ENCODE results near the gene PDZRN4. TPM values are rescaled to one million over a fixed set of nuclear protein-coding genes. Genes with fewer than 3 reads are reported as not detected.
"Not testable (repeated sequence)": the region's sequence is repeated elsewhere in the genome, so short reads cannot be mapped to it uniquely, and the experiment has no call there.

Gene PDZRN4
- total RNA-seq, 8 experiments from 2014 or later = 0.13 to 32.8 (median 5.4) TPM

- whole genome bisulfite sequencing, 10 experiments = 50 to 100% (median 87%) methylated on average over 1 of the region's 1 CpG; no CpG with 5 or more reads in 2 of the 10 experiments
- in situ Hi-C loops (cut with MboI; ENCODE audit: low pct_unique_long_range_greater_than_20kb in 2 of 9, low sequenced_read_pairs in 9 of 9, unreplicated experiment in 9 of 9) = no loop called here
- Histone ChIP-seq H3K4me3 (no peak overlapping the region), H3K4me1 (replicated peaks in 1 of 2) (no peaks in the 10 kb centered on the region), H3K27ac (no peak overlapping the region)
- ATAC-seq (replicated peaks in 6 of 8) = no peak
Observed at GRCh38 chr12:41537522-41537921, 349.4 kb downstream of the PDZRN4 start.

DNA sequence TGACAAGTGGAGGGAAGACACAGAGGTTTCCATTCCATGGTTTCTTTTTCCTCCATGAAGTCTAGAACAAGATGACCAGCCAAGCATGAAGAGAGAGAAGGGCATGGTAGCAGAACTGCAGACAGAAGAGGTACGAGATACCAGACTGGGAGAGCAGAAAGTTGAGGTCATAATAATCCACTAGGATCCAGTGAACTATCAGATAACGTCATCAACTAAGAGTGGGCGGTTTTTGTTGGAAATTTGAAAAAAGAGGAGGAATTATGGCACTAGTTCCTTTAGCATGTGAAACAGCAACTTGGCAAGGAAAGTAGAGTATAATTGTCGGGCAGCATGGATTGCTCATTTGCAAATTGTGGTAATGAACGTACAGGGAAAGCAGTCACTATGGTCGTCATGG lies 357.6 kb downstream of the PDZRN4 start:
- H3K4me3 ChIP-seq = no peak overlapping the region
- in situ Hi-C loops (cut with MboI; ENCODE audit: low pct_unique_long_range_greater_than_20kb in 2 of 9, low sequenced_read_pairs in 9 of 9, unreplicated experiment in 9 of 9) = no loop called here
- H3K4me1 ChIP-seq (replicated peaks in 1 of 2) = no peaks in the 10 kb centered on the region
- no peak for ATAC-seq (replicated peaks in 6 of 8)
- no peak overlapping the region for H3K27ac ChIP-seq
- WGBS, 10 experiments = 15 to 100% (median 84%) methylated on average over 1 to 6 of the region's 6 CpGs

DNA sequence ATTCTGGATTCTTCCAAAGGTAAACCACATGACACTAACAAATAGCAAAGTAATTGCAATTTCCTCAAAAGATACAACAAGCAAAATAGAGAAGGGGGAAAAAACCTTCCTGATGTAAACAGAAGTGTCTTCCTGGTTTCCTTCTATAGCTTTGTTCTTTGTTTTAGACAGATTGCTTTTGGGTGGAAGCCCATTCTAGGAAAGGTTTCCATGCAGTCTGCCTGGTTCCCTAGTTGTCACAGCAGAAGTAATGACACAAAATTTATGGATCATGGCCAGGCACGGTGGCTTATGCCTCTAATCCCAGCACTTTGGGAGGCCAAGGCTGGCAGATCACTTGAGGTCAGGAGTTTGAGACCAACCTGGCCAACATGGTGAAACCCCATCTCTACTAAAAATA lies 359.0 kb downstream of the PDZRN4 start:
- ATAC-seq (replicated peaks in 6 of 8); H3K4me3 ChIP-seq; in situ Hi-C loops (cut with MboI; ENCODE audit: low pct_unique_long_range_greater_than_20kb in 2 of 9, low sequenced_read_pairs in 9 of 9, unreplicated experiment in 9 of 9); H3K27ac ChIP-seq; H3K4me1 ChIP-seq (replicated peaks in 1 of 2): not testable (repeated sequence)
- WGBS, 10 experiments = 33 to 83% (median 83%) methylated on average over 1 of the region's 1 CpG; no CpG with 5 or more reads in 7 of the 10 experiments

- H3K27ac ChIP-seq = no peak overlapping the region
- no peak overlapping the region for H3K4me3 ChIP-seq
- no peak for ATAC-seq (replicated peaks in 6 of 8)
- peaks cover 0 to 6% of the 10 kb centered on the region in 2 donors for H3K4me1 ChIP-seq (replicated peaks in 1 of 2)
- in situ Hi-C loops (cut with MboI; ENCODE audit: low pct_unique_long_range_greater_than_20kb in 2 of 9, low sequenced_read_pairs in 9 of 9, unreplicated experiment in 9 of 9) = no loop called here
- WGBS, 10 experiments = 72 to 100% (median 90%) methylated on average over 1 to 4 of the region's 4 CpGs; no CpG with 5 or more reads in 2 of the 10 experiments
Observed at GRCh38 chr12:41548926-41549325, 360.8 kb downstream of the PDZRN4 start.

DNA sequence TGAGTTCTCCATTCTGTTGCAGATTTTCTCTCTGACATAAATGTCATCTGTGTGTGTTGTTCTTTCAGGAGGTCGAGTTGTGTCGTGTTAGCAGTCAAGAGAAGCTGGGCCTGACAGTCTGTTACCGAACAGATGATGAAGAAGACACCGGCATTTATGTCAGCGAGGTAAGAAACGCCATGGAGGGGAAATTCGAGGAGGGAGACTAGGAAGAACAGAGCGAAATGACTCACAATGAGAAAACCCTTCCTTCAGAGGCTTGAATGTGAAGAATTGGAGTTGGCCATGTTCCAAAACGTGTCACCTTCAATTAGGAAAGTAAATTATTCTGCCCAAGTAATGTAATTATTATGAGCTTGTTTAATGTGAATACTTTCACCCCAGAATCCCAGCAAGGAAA lies 364.5 kb downstream of the PDZRN4 start:
- 8 to 77% (median 59%) methylated on average over 1 to 9 of the region's 9 CpGs for WGBS, 10 experiments
- in situ Hi-C loops (cut with MboI; ENCODE audit: low pct_unique_long_range_greater_than_20kb in 2 of 9, low sequenced_read_pairs in 9 of 9, unreplicated experiment in 9 of 9) = no loop called here
- peaks cover 0 to 6% of the 10 kb centered on the region in 2 donors for H3K4me1 ChIP-seq (replicated peaks in 1 of 2)
- H3K27ac ChIP-seq = no peak overlapping the region
- no peak overlapping the region for H3K4me3 ChIP-seq
- ATAC-seq (replicated peaks in 6 of 8) = peak in 4 of 8 experiments; percentile 52 to 73 (median 62)

GRCh38 chr12:41556176-41556575 lies 368.1 kb downstream of the PDZRN4 start:
- in situ Hi-C loops (cut with MboI; ENCODE audit: low pct_unique_long_range_greater_than_20kb in 2 of 9, low sequenced_read_pairs in 9 of 9, unreplicated experiment in 9 of 9) = no loop called here
- ATAC-seq (replicated peaks in 6 of 8) = no peak
- H3K27ac ChIP-seq = no peak overlapping the region
- peaks cover 0 to 6% of the 10 kb centered on the region in 2 donors for H3K4me1 ChIP-seq (replicated peaks in 1 of 2)
- no peak overlapping the region for H3K4me3 ChIP-seq
- 33 to 96% (median 88%) methylated on average over 1 to 3 of the region's 3 CpGs; no CpG with 5 or more reads in 1 of the 10 experiments for whole genome bisulfite sequencing, 10 experiments

DNA sequence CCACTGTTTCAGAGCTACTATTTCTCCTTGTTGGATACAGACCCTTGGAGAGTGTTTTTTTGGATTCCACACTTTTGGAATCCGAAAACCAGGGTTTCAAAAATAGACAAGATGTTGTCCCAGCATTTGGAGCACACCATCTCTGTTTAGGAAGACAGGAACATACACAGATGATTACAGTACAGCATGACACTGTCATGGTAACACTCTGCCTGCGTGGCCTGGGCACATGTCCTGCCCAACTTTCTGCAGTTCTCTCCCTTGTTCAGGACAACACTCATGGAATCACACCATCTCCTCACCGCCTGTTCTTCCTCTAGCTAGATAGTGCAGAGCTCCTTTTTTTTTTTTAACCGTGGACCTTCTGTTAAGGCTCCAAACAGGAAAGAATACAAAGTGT lies 369.2 kb downstream of the PDZRN4 start:
- WGBS, 10 experiments = 36 to 100% (median 78%) methylated on average over 1 to 4 of the region's 4 CpGs
- ATAC-seq (replicated peaks in 6 of 8) = no peak
- H3K4me1 ChIP-seq (replicated peaks in 1 of 2) = peaks cover 0 to 6% of the 10 kb centered on the region in 2 donors
- H3K4me3 ChIP-seq = no peak overlapping the region
- H3K27ac ChIP-seq = no peak overlapping the region
- in situ Hi-C loops (cut with MboI; ENCODE audit: low pct_unique_long_range_greater_than_20kb in 2 of 9, low sequenced_read_pairs in 9 of 9, unreplicated experiment in 9 of 9) = no loop called here

GRCh38 chr12:41558671-41559070 lies 370.6 kb downstream of the PDZRN4 start:
- WGBS, 10 experiments = 50 to 100% (median 92%) methylated on average over 1 of the region's 1 CpG
- ATAC-seq (replicated peaks in 6 of 8) = no peak
- in situ Hi-C loops (cut with MboI; ENCODE audit: low pct_unique_long_range_greater_than_20kb in 2 of 9, low sequenced_read_pairs in 9 of 9, unreplicated experiment in 9 of 9) = no loop called here
- Histone ChIP-seq H3K4me3 (no peak overlapping the region), H3K27ac (no peak overlapping the region), H3K4me1 (replicated peaks in 1 of 2) (peaks cover 0 to 5% of the 10 kb centered on the region in 2 donors)

- in situ Hi-C loops (cut with MboI; ENCODE audit: low pct_unique_long_range_greater_than_20kb in 2 of 9, low sequenced_read_pairs in 9 of 9, unreplicated experiment in 9 of 9) = no loop called here
- Histone ChIP-seq H3K27ac (peak overlapping the region in 1 of 2 donors; percentile 29), H3K4me3 (no peak overlapping the region), H3K4me1 (replicated peaks in 1 of 2) (peaks cover 0 to 10% of the 10 kb centered on the region in 2 donors)
- ATAC-seq (replicated peaks in 6 of 8) = peak in 5 of 8 experiments; percentile 82 to 97 (median 93)
- WGBS, 10 experiments = 0 to 100% (median 79%) methylated on average over 2 to 12 of the region's 12 CpGs; no CpG with 5 or more reads in 1 of the 10 experiments
Observed at GRCh38 chr12:41563051-41563450, 374.9 kb downstream of the PDZRN4 start.

DNA sequence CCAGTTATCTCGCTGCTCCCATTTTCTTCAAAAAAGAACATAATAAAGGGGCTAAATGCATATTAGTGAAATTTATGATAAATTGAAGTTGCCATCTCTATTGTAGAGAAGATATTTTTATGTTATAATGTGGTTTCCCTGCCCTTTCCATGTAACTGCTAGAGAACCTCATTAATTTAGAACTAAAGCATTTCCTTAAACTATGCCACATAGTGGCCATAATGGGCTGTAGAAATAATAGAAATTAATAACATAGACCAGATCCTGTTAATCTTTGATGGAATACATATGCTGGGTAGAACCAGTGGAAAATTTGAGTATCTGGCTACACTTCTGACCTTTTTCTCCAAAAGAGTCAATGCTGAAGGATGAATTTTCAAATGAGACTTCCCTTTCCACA lies 376.7 kb downstream of the PDZRN4 start:
- WGBS, 10 experiments = 0 to 100% (median 86%) methylated on average over 1 of the region's 1 CpG; no CpG with 5 or more reads in 2 of the 10 experiments
- no peak for ATAC-seq (replicated peaks in 6 of 8)
- in situ Hi-C loops (cut with MboI; ENCODE audit: low pct_unique_long_range_greater_than_20kb in 2 of 9, low sequenced_read_pairs in 9 of 9, unreplicated experiment in 9 of 9) = no loop called here
- Histone ChIP-seq H3K4me1 (replicated peaks in 1 of 2) (peaks cover 0 to 10% of the 10 kb centered on the region in 2 donors), H3K4me3 (no peak overlapping the region), H3K27ac (no peak overlapping the region)

GRCh38 chr12:41566703-41567102 lies 378.6 kb downstream of the PDZRN4 start:
- in situ Hi-C loops (cut with MboI; ENCODE audit: low pct_unique_long_range_greater_than_20kb in 2 of 9, low sequenced_read_pairs in 9 of 9, unreplicated experiment in 9 of 9) = no loop called here
- Histone ChIP-seq H3K4me3 (no peak overlapping the region), H3K4me1 (replicated peaks in 1 of 2) (peaks cover 0 to 10% of the 10 kb centered on the region in 2 donors), H3K27ac (no peak overlapping the region)
- 35 to 100% (median 91%) methylated on average over 1 to 2 of the region's 2 CpGs; no CpG with 5 or more reads in 1 of the 10 experiments for WGBS, 10 experiments
- no peak for ATAC-seq (replicated peaks in 6 of 8)

- no peak overlapping the region for H3K4me3 ChIP-seq
- WGBS, 10 experiments = 81 to 98% (median 96%) methylated on average over 3 to 17 of the region's 17 CpGs; no CpG with 5 or more reads in 2 of the 10 experiments
- in situ Hi-C loops (cut with MboI; ENCODE audit: low pct_unique_long_range_greater_than_20kb in 2 of 9, low sequenced_read_pairs in 9 of 9, unreplicated experiment in 9 of 9) = no loop called here
- no peaks in the 10 kb centered on the region for H3K4me1 ChIP-seq (replicated peaks in 1 of 2)
- H3K27ac ChIP-seq = no peak overlapping the region
- ATAC-seq (replicated peaks in 6 of 8) = no peak
Observed at GRCh38 chr12:41573445-41573844, 385.3 kb downstream of the PDZRN4 start.

DNA sequence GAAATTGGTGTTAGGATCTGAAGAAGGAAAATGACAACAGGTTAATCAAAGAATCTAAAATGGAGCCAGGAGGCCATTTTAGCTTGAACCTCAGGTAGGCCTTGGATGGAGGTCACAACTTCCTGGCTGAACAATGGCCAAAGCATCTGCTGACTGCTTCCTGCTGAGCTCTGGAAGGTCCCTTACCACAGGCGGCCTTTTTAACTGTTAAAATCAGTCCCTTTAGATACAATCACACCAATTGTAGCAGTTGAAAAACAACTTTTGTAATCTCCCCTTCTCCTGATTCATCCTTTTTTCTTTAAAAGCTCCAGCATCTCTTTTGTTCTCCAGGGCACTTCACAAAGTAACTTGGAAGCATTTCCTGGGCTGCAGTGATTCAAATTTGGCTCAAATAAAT lies 388.8 kb downstream of the PDZRN4 start:
- 17 to 100% (median 75%) methylated on average over 1 of the region's 1 CpG; no CpG with 5 or more reads in 4 of the 10 experiments for WGBS, 10 experiments
- in situ Hi-C loops (cut with MboI; ENCODE audit: low pct_unique_long_range_greater_than_20kb in 2 of 9, low sequenced_read_pairs in 9 of 9, unreplicated experiment in 9 of 9) = no loop called here
- no peak overlapping the region for H3K27ac ChIP-seq
- H3K4me3 ChIP-seq = no peak overlapping the region
- peaks cover 0 to 8% of the 10 kb centered on the region in 2 donors for H3K4me1 ChIP-seq (replicated peaks in 1 of 2)
- no peak for ATAC-seq (replicated peaks in 6 of 8)

GRCh38 chr12:41577995-41578394 lies 389.9 kb downstream of the PDZRN4 start:
- peaks cover 0 to 8% of the 10 kb centered on the region in 2 donors for H3K4me1 ChIP-seq (replicated peaks in 1 of 2)
- H3K4me3 ChIP-seq = no peak overlapping the region
- in situ Hi-C loops (cut with MboI; ENCODE audit: low pct_unique_long_range_greater_than_20kb in 2 of 9, low sequenced_read_pairs in 9 of 9, unreplicated experiment in 9 of 9) = no loop called here
- H3K27ac ChIP-seq = no peak overlapping the region
- ATAC-seq (replicated peaks in 6 of 8) = no peak

Measured in motor neuron (in vitro differentiated cells).